Body of pancreas (tissue), 4 donors: ENCODE measurements around the gene CHN2. TPM values are rescaled to one million over a fixed set of nuclear protein-coding genes. Genes with fewer than 3 reads are reported as not detected.

Experiments
- ATAC-seq: fragments of 150-250 bp; one replicate; pipeline ENCODE4 v1.9.1; 2016
- DNase-seq, 4 donors: peaks; one replicate each; pipeline ENCODE4 v3.0.0-alpha.2; 2019
- H3K27ac ChIP-seq, 4 donors: fragments of 200-600 bp; sonication (generic); 1 replicate in 3 of 4; 2 replicates in 1 of 4; pipeline versions ENCODE4 v1.5.1 to v1.6.1; 2016 to 2019; ENCODE audit warnings: mild to moderate bottlenecking in 1 of 4, mixed read lengths in 1 of 4, moderate library complexity in 1 of 4
- H3K27me3 ChIP-seq, 2 donors: fragments of 200-600 bp; sonication (generic); one replicate each; pipeline ENCODE4 v1.6.0; 2016; ENCODE audit warnings: mild to moderate bottlenecking in 1 of 2
- H3K36me3 ChIP-seq, 2 donors: fragments of 200-600 bp; sonication (generic); replicated peaks in 1 of 2; 2 replicates each; pipeline ENCODE4 v1.5.1; 2016; ENCODE audit warnings: low read depth in 2 of 2; ENCODE audit not compliant: insufficient read depth in 1 of 2
- H3K4me1 ChIP-seq: fragments of 200-600 bp; sonication (generic); one replicate; pipeline ENCODE4 v1.6.0; 2016
- H3K4me3 ChIP-seq, 2 donors: fragments of 200-600 bp; sonication (generic); 1 replicate in 1 of 2; 2 replicates in 1 of 2; pipeline ENCODE4 v1.5.1; 2016 to 2019
- H3K9me3 ChIP-seq, 3 donors: fragments of 200-600 bp; sonication (generic); 1 replicate in 2 of 3; 2 replicates in 1 of 3; pipeline ENCODE4 v1.5.1; 2016
- CTCF ChIP-seq, 7 experiments: fragments of 450-650 bp in 4 of 7; fragments of 200-600 bp in 3 of 7; sonication (generic) in 3 of 7; IDR thresholded peaks; one replicate each; pipeline ENCODE4 v1.5.1; 2016 to 2019; ENCODE audit warnings: antibody characterized with exemption in 7 of 7
- POLR2A ChIP-seq, 3 donors: fragments of 450-650 bp; IDR thresholded peaks; one replicate each; pipeline ENCODE4 v1.6.1; 2016; ENCODE audit warnings: antibody characterized with exemption in 3 of 3, mild to moderate bottlenecking in 2 of 3
- WGBS, 2 donors: methylation state at CpG; one replicate each; pipeline ENCODE4 v1.1.5; 2017; 5-methylcytosine and 5-hydroxymethylcytosine counted together
- intact Hi-C: fragments of 100-400 bp; cut with DNase I; formaldehyde crosslinking; loops from one replicate; pipeline ENCODE4 v1.15.1; 2023
- total RNA-seq, 2 donors: library from RNA; depleted of rRNA; stranded (reverse); fragments of >200 nt; gene quantifications; one replicate each; pipeline ENCODE4 v1.1.0, GENCODE V29; 2016

CHN2 gene
- total RNA-seq, 2 donors from 2014 or later: 55.7 to 58.6 TPM

DNA sequence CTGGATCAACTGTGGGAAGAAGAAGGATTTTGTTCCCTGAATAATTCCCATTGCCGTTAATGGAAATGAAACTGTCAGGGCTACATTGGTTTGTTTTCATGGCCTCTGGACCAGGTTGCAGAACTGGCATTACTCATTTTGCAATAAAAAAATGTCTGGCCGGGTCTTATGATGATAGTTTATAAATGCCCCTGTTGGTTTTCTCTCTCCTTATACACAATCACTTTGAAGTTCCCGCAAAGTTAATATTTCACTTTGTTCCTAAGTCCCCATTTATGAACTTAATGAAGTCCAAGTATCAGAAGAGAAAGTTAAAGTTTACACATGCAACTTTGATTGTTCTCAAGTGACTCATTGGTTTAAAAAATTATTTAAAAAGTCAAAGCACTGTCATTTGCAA, 218.3 kb downstream of the CHN2 start:
- WGBS, 2 donors: 16 to 37% methylated on average over 3 of the region's 3 CpGs
- TF ChIP-seq POLR2A (IDR thresholded peaks at IDR 0.05) (no peak), CTCF (IDR thresholded peaks at IDR 0.05) (no peak)
- ATAC-seq (peak; percentile 72), DNase-seq (peak in 1 of 4 donors; percentile 40)
- H3K4me3 ChIP-seq: no peak overlapping the region
- no peaks in the 10 kb centered on the region for H3K9me3 ChIP-seq
- no peaks in the 10 kb centered on the region for H3K27me3 ChIP-seq
- intact Hi-C loops: no loop called here
- peaks cover 24% of the 10 kb centered on the region for H3K4me1 ChIP-seq
- H3K36me3 ChIP-seq: no peaks in the 10 kb centered on the region
- peak overlapping the region; percentile 29 to 71 (median 54) for H3K27ac ChIP-seq

DNA sequence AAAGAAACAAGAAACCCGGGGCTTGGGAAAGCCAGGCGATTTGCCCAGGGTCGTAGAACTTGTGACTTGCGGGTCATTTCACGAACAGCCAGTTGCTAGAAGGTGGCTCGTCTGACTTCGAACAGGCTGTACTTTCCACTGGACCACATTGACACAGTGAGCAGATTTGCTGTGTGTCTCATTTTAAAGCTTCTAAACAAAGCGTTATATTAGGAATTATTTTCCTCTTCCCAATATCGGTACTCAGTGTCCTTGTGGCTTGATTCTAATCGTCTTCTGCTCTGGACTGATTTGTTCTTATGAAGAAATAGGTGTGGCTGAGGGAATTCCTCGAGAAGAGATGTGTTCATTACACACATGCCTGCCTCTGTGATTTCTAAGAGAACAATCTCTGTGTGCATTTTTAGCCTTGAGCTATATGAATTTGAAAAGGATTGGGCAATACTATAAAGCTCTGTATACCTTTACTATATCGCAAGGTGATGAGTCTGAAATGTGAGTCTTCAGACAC, 219.1 kb downstream of the CHN2 start:
- H3K4me1 ChIP-seq: peaks cover 24% of the 10 kb centered on the region
- ATAC-seq (peak; percentile 67), DNase-seq (peak; percentile 22 to 80 (median 68))
- no peaks in the 10 kb centered on the region for H3K27me3 ChIP-seq
- WGBS, 2 donors: 35 to 64% methylated on average over 12 of the region's 12 CpGs
- H3K4me3 ChIP-seq: no peak overlapping the region
- H3K27ac ChIP-seq: peak overlapping the region; percentile 29 to 71 (median 54)
- no peaks in the 10 kb centered on the region for H3K9me3 ChIP-seq
- intact Hi-C loops: no loop called here
- TF ChIP-seq POLR2A (IDR thresholded peaks at IDR 0.05) (peak in 1 of 3 donors; percentile 14), CTCF (IDR thresholded peaks at IDR 0.05) (no peak)
- no peaks in the 10 kb centered on the region for H3K36me3 ChIP-seq

DNA sequence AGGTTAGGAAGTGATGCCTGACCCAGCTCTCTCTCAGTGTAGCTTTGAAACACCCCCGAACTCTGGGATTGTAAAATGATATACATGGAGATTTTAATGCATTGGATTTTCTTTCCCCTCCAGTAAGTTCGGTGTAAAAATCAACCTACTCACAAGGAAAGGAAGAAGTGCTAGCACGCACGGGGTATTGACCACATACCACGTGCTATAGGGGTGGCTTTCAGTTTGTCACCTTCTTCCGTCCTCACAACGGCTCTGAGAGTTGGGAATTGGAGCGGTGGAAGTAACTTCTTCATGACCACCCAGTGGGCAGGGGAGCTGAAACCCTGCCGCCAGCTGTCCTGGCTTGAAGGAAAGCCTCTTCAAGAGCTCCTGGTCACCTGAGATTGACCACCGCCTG, 219.6 kb downstream of the CHN2 start:
- no peaks in the 10 kb centered on the region for H3K9me3 ChIP-seq
- peaks cover 24% of the 10 kb centered on the region for H3K4me1 ChIP-seq
- H3K4me3 ChIP-seq: no peak overlapping the region
- H3K27me3 ChIP-seq: no peaks in the 10 kb centered on the region
- WGBS, 2 donors: 95 to 98% methylated on average over 10 of the region's 10 CpGs
- intact Hi-C loops: no loop called here
- TF ChIP-seq CTCF (IDR thresholded peaks at IDR 0.05) (no peak), POLR2A (IDR thresholded peaks at IDR 0.05) (no peak)
- DNase-seq (no peak), ATAC-seq (no peak)
- H3K36me3 ChIP-seq: no peaks in the 10 kb centered on the region
- H3K27ac ChIP-seq: peak overlapping the region in 2 of 4 donors; percentile 58 to 71

GRCh38 chr7:29415215-29415614, 220.6 kb downstream of the CHN2 start:
- peaks cover 24% of the 10 kb centered on the region for H3K4me1 ChIP-seq
- H3K36me3 ChIP-seq: no peaks in the 10 kb centered on the region
- no peaks in the 10 kb centered on the region for H3K9me3 ChIP-seq
- H3K27me3 ChIP-seq: no peaks in the 10 kb centered on the region
- ATAC-seq (no peak), DNase-seq (no peak)
- intact Hi-C loops: no loop called here
- 90 to 94% methylated on average over 5 of the region's 5 CpGs for WGBS, 2 donors
- TF ChIP-seq POLR2A (IDR thresholded peaks at IDR 0.05) (no peak), CTCF (IDR thresholded peaks at IDR 0.05) (no peak)
- no peak overlapping the region for H3K4me3 ChIP-seq
- H3K27ac ChIP-seq: no peak overlapping the region

GRCh38 chr7:29416276-29416937, 221.8 kb downstream of the CHN2 start:
- Histone ChIP-seq H3K4me3 (no peak overlapping the region), H3K27me3 (no peaks in the 10 kb centered on the region), H3K4me1 (peaks cover 24% of the 10 kb centered on the region), H3K27ac (no peak overlapping the region), H3K9me3 (no peaks in the 10 kb centered on the region), H3K36me3 (no peaks in the 10 kb centered on the region)
- TF ChIP-seq CTCF (IDR thresholded peaks at IDR 0.05): no peak
- TF ChIP-seq POLR2A (IDR thresholded peaks at IDR 0.05): no peak
- intact Hi-C loops: no loop called here
- WGBS, 2 donors: 85 to 87% methylated on average over 10 of the region's 10 CpGs
- ATAC-seq (no peak), DNase-seq (no peak)
